Stimulated activated effector memory CD8-positive, alpha-beta T cell treated with anti-CD3 and anti-CD28 coated beads, Interleukin-12 subunit alpha, Interleukin-12 subunit beta, amount 100 ng/mL, for 72 hours (primary cell): ENCODE measurements around the gene PATZ1.
"Not testable (repeated sequence)": the region's sequence is repeated elsewhere in the genome, so short reads cannot be mapped to it uniquely, and the experiment has no call there.

ENCODE experiments used
- ATAC-seq: fragments of 150-1000 bp; cut with Tn5 transposase; 2 replicates; pipeline ENCODE4 v1.10.0; 2021
- DNase-seq, 2 donors: peaks; one replicate each; pipeline ENCODE4 v3.0.0; 2021 to 2022; ENCODE audit warnings: low spot score in 2 of 2
- H3K27ac Mint-ChIP-seq: one replicate; pipeline ENCODE4 v1.8.0; 2022; ENCODE audit warnings: mild to moderate bottlenecking, mixed read lengths
- H3K36me3 Mint-ChIP-seq: one replicate; pipeline ENCODE4 v1.8.0; 2022; ENCODE audit warnings: mild to moderate bottlenecking, mixed read lengths
- H3K4me1 Mint-ChIP-seq: one replicate; pipeline ENCODE4 v1.8.0; 2022; ENCODE audit warnings: mixed read lengths
- H3K4me3 Mint-ChIP-seq: one replicate; pipeline ENCODE4 v1.8.0; 2022; ENCODE audit warnings: mild to moderate bottlenecking, mixed read lengths
- H3K9me3 Mint-ChIP-seq: one replicate; pipeline ENCODE4 v1.8.0; 2022; ENCODE audit warnings: mixed read lengths

Gene PATZ1, protein sequence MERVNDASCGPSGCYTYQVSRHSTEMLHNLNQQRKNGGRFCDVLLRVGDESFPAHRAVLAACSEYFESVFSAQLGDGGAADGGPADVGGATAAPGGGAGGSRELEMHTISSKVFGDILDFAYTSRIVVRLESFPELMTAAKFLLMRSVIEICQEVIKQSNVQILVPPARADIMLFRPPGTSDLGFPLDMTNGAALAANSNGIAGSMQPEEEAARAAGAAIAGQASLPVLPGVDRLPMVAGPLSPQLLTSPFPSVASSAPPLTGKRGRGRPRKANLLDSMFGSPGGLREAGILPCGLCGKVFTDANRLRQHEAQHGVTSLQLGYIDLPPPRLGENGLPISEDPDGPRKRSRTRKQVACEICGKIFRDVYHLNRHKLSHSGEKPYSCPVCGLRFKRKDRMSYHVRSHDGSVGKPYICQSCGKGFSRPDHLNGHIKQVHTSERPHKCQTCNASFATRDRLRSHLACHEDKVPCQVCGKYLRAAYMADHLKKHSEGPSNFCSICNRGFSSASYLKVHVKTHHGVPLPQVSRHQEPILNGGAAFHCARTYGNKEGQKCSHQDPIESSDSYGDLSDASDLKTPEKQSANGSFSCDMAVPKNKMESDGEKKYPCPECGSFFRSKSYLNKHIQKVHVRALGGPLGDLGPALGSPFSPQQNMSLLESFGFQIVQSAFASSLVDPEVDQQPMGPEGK

DNA sequence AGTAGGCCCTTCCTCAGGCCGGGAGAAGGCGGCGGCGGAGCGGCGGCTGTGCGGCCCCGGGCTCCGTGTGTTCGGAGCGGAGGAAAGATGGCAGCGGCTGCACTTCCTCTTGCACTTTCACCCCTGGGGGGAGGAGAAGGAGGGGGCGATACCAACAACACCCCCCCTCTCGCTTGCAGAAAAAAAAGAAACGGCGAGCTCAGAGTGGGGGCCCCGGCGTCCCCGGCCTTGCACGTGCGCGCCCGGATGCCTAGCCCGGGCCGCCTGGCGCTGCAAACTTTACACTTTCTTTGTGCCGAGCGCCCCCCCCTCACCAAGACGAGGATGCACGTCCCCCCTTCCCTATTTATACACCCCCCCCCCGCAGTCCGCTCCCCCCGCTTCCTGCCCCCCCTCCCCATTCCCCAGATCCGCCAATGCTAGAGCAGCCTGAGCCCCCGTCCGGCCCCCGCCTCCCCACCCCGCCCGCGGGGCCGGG lies at the start of gene PATZ1:
Gene PATZ1 (minus strand): TSS at position 92 of the 478 bp plus-strand sequence. CDS start 744 bp downstream, outside the sequence.
- ATAC-seq (peak; percentile 64), DNase-seq (no peak)
- H3K9me3 Mint-ChIP-seq = no peaks in the 10 kb centered on the region
- peaks cover 38% of the 10 kb centered on the region for H3K36me3 Mint-ChIP-seq
- peaks cover 43% of the 10 kb centered on the region for H3K4me1 Mint-ChIP-seq
- peak within 1 kb of the TSS; percentile 88 for H3K4me3 Mint-ChIP-seq
- H3K27ac Mint-ChIP-seq = peak within 1 kb of the TSS; percentile 96

DNA sequence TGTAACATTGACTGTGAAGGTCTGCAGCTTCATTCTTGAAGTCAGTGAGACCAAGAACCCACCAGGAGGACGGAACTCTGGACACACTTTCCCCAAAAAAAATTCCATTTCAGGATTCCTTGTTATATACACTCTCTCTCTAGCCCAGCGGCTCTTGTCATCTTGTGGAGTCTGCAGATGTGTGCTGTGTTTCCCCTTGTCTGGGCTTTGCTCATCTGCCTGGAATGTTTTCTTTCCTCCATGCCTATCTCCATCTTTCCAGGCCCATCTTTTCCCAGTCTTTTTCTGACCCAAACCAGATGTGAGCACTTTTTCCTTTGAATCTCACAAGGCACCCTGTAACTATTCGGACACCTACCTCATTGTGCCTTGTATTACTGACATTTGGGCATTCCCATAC lies 48.2 kb upstream of the PATZ1 start:
- DNase-seq (no peak), ATAC-seq (no peak)
- Mint-ChIP-seq H3K4me3 (no peak overlapping the region), H3K9me3 (no peaks in the 10 kb centered on the region), H3K27ac (no peak overlapping the region), H3K36me3 (no peaks in the 10 kb centered on the region), H3K4me1 (no peaks in the 10 kb centered on the region)

DNA sequence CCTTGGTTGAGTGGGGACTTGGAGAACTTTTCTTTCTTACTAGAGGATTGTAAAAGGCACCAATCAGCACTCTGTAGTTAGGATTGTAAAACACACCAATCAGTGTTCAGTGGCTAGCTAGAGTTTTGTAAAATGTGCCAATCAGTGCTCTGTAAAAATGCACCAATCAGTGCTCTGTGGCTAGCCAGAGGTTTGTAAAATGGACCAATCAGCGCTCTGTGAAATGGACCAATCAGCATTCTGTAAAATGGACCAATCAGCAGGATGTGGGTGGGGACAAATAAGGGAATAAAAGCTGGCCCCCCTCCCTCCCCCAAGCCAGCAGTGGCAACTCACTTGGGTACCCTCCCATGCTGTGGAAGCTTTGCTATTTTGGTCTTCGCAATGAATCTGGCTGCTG lies 47.7 kb upstream of the PATZ1 start:
- Mint-ChIP-seq H3K36me3 (no peaks in the 10 kb centered on the region), H3K4me3 (no peak overlapping the region), H3K4me1 (no peaks in the 10 kb centered on the region), H3K27ac (no peak overlapping the region), H3K9me3 (no peaks in the 10 kb centered on the region)
- ATAC-seq (no peak), DNase-seq (no peak)

DNA sequence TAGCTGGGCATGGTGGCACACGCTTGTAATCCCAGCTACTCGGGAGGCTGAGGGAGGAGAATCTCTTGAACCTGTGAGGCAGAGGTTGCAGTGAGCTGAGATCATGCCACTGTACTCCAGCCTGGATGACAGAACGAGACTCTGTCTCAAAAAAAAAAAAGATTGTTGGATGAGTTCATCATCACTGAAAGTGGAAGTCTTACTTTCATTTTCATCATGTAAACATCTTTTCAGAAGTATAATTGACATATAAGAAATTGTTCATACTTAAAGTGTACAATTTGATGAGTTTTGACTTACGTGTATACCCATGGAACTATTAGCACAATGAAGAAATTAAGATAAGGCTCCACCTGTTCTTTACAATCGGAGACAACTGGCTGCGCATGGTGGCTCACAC lies 32.5 kb upstream of the PATZ1 start:
- not testable (repeated sequence) for H3K4me3 Mint-ChIP-seq, DNase-seq, H3K9me3 Mint-ChIP-seq, H3K4me1 Mint-ChIP-seq, H3K27ac Mint-ChIP-seq, H3K36me3 Mint-ChIP-seq
- ATAC-seq = peak; percentile 66

DNA sequence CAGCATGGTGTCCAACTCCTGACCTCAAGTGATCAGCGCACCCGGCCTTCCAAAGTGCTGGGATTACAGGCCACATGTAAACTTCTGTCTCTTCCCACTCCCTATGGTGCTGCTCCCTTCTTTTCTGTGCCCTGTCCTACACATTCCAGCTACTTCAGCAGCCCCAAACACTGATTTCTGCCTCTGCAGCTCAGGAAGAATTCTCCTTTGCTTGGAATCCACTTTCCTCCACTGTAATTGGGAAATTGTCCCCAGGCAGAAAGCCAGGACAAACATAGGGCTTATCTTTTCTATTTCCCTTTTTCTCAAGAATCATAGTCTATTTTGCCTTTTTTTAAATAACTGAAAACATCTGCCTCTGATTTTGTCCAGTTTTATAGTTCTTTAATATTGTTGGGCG lies 32.0 kb upstream of the PATZ1 start:
- ATAC-seq (no peak), DNase-seq (no peak)
- Mint-ChIP-seq H3K4me1 (no peaks in the 10 kb centered on the region), H3K4me3 (no peak overlapping the region), H3K9me3 (no peaks in the 10 kb centered on the region), H3K36me3 (no peaks in the 10 kb centered on the region), H3K27ac (no peak overlapping the region)

DNA sequence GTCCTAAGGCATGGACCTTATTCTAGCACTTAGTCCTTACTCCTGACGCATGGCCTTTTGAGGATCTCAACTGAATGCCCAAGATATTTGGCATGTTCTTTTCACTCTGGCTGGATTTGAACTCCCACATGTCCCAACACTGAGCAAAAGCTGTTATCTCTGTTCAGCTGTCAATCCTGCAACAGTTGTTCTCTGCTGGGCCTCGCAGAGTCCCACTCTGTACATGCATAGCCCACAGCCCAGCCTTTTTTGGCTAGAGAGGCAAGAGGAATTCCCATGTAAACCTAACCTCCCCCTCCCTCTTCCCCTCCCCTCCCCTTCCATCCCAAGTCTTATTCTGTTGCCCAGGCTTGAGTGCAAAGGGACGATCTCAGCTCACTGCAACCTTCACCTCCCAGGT lies 31.5 kb upstream of the PATZ1 start:
- no peaks in the 10 kb centered on the region for H3K4me1 Mint-ChIP-seq
- no peak for DNase-seq
- no peaks in the 10 kb centered on the region for H3K36me3 Mint-ChIP-seq
- ATAC-seq = no peak
- H3K9me3 Mint-ChIP-seq = no peaks in the 10 kb centered on the region
- no peak overlapping the region for H3K27ac Mint-ChIP-seq
- no peak overlapping the region for H3K4me3 Mint-ChIP-seq

DNA sequence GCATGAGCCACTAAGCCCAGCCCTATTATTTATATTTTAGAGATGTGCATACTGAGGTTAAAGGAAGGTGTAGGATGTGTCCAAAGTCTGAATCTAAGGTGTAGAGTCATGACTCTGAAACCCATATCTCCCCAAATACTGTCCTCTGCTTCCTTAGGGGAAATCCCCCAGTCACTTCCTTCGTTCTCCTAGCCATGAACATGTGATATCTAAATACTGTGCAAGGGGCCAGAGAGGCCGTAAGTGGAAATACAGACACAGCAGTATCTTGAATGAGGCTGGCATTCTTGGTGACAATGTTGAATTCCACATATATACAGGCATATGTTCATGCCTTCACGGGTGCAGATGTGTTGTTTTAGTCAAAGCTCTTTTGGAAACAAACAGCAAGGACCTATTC lies 21.3 kb upstream of the PATZ1 start:
- no peak overlapping the region for H3K27ac Mint-ChIP-seq
- no peaks in the 10 kb centered on the region for H3K36me3 Mint-ChIP-seq
- DNase-seq (no peak), ATAC-seq (no peak)
- no peaks in the 10 kb centered on the region for H3K4me1 Mint-ChIP-seq
- H3K9me3 Mint-ChIP-seq = no peaks in the 10 kb centered on the region
- H3K4me3 Mint-ChIP-seq = no peak overlapping the region

DNA sequence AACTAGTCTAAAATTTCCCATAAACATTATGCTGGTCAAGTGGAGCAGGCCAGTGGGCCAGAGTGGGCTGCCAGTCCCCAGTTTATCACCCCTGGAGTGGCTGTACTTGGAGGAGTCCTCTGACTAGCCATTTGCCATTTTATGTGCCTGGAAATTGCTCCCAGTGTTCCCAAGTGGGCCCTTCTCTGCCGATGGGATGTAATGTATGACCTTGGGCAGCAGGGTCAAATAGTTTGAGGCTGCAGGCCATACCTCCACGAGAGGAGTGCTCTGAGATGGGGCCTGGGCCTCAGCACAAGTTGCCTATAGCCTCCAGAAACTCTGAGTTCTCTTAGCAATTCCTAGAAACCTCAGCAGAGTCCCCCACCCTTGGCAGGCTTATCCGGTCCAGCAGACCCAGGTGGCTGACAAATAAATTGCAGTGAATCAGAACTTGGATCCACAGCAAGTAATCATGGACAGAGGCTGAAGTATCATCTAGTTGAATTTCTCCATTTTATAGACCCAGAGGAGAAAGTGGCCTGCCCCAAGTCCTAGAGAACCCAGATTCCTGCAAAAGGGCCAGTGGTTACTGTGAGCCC lies 17.8 kb upstream of the PATZ1 start:
- no peak for ATAC-seq
- DNase-seq = no peak
- H3K36me3 Mint-ChIP-seq = no peaks in the 10 kb centered on the region
- no peak overlapping the region for H3K27ac Mint-ChIP-seq
- H3K4me3 Mint-ChIP-seq = no peak overlapping the region
- H3K4me1 Mint-ChIP-seq = no peaks in the 10 kb centered on the region
- no peaks in the 10 kb centered on the region for H3K9me3 Mint-ChIP-seq

DNA sequence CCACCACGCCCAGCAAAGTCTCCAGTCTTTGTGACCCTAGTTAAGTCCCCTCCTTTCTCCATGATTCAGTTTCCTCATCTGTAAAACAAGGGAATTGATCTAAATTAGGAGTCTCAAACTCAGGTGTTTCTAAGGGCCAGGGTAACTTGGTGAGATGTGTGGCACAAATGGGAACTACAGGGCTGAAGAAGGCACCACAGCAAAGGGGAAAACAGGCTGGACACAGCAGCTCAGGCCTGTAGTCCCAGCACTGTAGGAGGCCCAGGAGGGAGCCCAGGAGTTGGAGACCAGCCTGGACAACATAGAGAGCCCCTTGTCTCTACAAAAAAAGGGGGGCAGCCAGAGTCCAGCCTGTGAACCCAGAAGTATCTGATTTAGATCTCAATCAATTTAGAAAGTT lies 15.6 kb upstream of the PATZ1 start:
- ATAC-seq = no peak
- Mint-ChIP-seq H3K36me3 (no peaks in the 10 kb centered on the region), H3K4me1 (no peaks in the 10 kb centered on the region), H3K4me3 (no peak overlapping the region), H3K27ac (no peak overlapping the region), H3K9me3 (no peaks in the 10 kb centered on the region)
- DNase-seq = no peak

DNA sequence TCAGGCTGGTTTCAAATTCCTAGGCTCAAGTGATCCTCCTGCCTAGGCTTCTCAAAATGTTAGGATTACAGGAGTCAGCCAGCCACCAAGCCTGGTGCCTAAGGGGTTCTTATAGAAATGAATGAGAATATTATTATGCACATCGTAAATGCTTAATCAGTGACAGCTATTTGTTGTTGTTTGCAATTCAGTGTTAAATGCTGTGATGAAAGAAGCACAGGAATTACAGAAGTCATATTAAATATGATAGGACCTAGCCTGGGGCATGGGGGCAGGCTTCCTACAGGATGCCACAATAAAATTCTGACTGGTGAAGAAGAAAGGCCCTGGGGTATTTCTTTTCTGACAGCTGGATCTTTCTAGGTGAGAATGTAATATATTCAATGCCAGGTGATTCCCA lies 13.9 kb upstream of the PATZ1 start:
- H3K4me3 Mint-ChIP-seq = no peak overlapping the region
- no peaks in the 10 kb centered on the region for H3K36me3 Mint-ChIP-seq
- ATAC-seq (no peak), DNase-seq (no peak)
- H3K27ac Mint-ChIP-seq = no peak overlapping the region
- H3K9me3 Mint-ChIP-seq = no peaks in the 10 kb centered on the region
- H3K4me1 Mint-ChIP-seq = no peaks in the 10 kb centered on the region

DNA sequence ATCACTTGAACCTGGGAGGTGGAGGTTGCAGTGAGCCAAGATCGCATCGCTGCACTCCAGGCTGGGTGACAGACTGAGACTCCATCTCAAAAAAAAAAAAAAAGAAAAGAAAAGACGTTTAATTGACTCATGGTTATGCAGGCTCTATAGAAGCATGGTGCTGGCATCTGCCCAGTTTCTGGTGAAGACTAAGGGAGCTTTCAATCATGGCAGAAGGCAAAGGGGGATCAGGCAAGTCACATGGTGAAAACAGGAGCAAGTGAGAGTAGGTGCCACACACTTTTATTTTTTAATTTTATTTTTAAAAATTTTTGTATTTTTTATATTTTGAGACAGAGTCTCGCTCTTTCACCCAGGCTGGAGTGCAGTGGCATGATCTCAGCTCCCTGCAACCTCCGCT lies 8.4 kb upstream of the PATZ1 start:
- ATAC-seq = no peak
- DNase-seq = no peak
- H3K4me3 Mint-ChIP-seq = no peak overlapping the region
- no peaks in the 10 kb centered on the region for H3K9me3 Mint-ChIP-seq
- H3K4me1 Mint-ChIP-seq = no peaks in the 10 kb centered on the region
- H3K36me3 Mint-ChIP-seq = no peaks in the 10 kb centered on the region
- no peak overlapping the region for H3K27ac Mint-ChIP-seq

DNA sequence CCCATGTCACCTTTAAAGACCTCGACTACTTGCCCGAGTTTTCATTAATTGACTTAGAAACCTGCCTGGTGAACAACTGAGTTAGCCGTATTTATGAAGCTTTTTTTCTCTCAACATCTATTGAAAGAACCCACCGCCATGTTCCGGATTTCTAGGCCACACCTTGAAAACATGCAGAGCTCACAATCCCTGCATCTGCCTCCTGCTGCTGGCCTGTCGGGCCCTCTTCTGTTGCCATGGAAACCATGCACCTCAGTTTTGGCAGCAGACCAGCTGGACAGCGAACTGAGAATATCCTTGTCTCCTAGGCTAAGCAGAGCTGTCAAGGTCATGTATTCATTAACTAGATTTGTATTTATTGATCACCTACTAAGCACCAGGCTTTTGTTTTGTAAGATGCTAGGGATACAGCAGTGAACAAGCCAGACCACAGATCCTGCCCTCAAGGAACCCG lies 4.3 kb upstream of the PATZ1 start:
- DNase-seq = no peak
- H3K36me3 Mint-ChIP-seq = no peaks in the 10 kb centered on the region
- peaks cover 2% of the 10 kb centered on the region for H3K4me1 Mint-ChIP-seq
- ATAC-seq = no peak
- no peak overlapping the region for H3K27ac Mint-ChIP-seq
- no peak overlapping the region for H3K4me3 Mint-ChIP-seq
- H3K9me3 Mint-ChIP-seq = no peaks in the 10 kb centered on the region

DNA sequence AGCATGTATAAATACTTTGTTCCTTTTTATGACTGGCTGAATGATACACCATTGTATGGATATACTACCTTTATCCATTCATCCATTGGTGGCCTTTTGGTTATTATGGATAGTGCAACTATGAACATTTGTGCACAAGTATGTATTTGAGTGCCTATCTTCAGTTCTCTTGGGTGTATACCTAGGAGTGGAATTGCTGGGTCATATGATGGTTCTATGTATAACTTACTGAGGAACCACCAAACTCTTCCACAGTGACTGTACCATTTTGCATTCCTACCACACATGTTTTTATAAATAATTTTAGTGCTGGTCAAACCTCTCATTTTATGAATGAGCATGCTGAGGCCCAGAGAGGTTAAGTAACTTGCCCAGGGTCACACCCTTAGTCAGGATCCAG lies 3.8 kb upstream of the PATZ1 start:
- Mint-ChIP-seq H3K27ac (no peak overlapping the region), H3K36me3 (peaks cover 2% of the 10 kb centered on the region), H3K4me3 (no peak overlapping the region), H3K9me3 (no peaks in the 10 kb centered on the region), H3K4me1 (peaks cover 7% of the 10 kb centered on the region)
- ATAC-seq = no peak
- no peak for DNase-seq

DNA sequence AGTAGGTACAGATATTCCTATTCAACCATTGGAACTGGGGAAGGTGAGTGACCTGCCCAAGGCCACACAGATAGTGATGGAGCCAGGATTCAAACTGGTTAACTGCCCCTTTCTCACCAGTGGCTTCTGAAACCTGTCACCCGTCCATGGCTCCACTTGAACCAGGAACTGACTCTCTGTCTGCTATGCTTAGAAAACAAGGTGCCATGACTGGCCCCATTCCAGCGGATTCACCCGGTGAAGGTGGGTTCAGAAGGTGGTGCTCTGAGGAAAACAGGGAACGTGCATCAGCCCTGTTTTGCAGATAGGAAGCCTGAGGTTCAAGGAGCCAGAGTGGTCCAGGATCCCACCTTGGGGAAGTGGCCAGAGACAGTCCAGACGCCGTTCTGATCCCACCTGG lies 2.6 kb upstream of the PATZ1 start:
- no peaks in the 10 kb centered on the region for H3K9me3 Mint-ChIP-seq
- H3K36me3 Mint-ChIP-seq = peaks cover 14% of the 10 kb centered on the region
- no peak overlapping the region for H3K4me3 Mint-ChIP-seq
- no peak overlapping the region for H3K27ac Mint-ChIP-seq
- no peak for ATAC-seq
- DNase-seq = no peak
- H3K4me1 Mint-ChIP-seq = peaks cover 19% of the 10 kb centered on the region

DNA sequence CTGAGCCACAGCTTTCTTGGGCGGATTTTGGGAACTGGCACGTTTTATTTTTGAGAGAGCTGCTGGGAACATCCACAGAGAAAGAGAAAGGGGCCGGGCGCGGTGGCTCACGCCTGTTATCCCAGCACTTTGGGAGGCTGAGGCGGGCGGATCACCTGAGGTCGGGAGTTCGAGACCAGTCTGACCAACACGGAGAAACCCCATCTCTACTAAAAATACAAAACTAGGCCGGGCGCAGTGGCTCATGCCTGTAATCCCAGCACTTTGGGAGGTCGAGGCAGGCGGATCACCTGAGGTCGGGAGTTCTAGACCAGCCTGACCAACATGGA lies 1.8 kb upstream of the PATZ1 start:
- peaks cover 27% of the 10 kb centered on the region for H3K4me1 Mint-ChIP-seq
- not testable (repeated sequence) for H3K27ac Mint-ChIP-seq, H3K9me3 Mint-ChIP-seq, ATAC-seq, DNase-seq
- H3K4me3 Mint-ChIP-seq = peak overlapping the region; percentile 88
- peaks cover 21% of the 10 kb centered on the region for H3K36me3 Mint-ChIP-seq
